Measurements from ENCODE around the gene TUBG2.

Gene TUBG2

DNA sequence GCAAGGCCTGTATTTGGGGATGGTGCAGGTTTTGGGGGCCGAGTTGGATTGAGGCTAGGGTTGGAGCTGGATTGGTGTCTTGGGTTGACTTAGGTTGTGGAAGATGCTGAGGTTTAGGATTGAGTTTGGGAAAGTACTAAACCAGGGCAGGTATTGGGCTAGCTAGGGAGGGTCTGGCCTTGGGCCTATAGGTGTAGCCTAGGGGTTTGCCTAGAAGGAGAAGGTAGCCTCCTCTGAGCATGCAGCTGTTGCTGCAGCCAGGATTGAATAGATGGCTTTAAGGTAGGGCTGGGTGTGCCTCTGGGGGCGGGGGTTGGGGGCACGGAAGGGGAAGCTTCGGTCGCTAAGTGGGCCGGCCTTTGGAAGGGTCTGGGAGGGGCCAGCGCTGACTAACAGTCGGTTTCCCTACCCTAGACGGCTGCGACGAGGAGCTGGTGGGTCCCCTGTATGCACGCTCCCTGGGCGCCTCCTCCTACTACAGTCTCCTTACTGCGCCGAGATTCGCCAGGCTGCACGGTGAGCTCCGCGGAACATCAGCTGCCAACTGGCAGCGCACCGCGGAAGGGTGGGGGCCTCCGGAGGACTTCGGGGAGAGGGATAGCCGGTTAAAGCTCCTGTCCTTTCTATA, 24.4 kb downstream of the TUBG2 start:
- Histone ChIP-seq H3K4me3 (ENCODE audit: insufficient read depth, low read length, poor library complexity, severe bottlenecking) (no peak overlapping the region), H3K79me2 (ENCODE audit: insufficient read depth, low read length) (no peaks in the 10 kb centered on the region), H3K9ac (ENCODE audit: low read length) (no peak overlapping the region), H3K36me3 (ENCODE audit: low read length) (no peaks in the 10 kb centered on the region), H3F3A (ENCODE audit: insufficient read depth) (peaks cover 9% of the 10 kb centered on the region; the same call in 1 of the 2 replicates), H3K9me3 (ENCODE audit: insufficient read depth, low read length) (no peaks in the 10 kb centered on the region), H2AFZ (ENCODE audit: low read depth, low read length, severe bottlenecking) (no peak overlapping the region), H3K27ac (ENCODE audit: low read depth, low read length) (no peak overlapping the region), H3K9me2 (replicated peaks; ENCODE audit: insufficient read depth, low read length) (no peaks in the 10 kb centered on the region), H3K4me2 (ENCODE audit: low read depth, low read length, poor library complexity, severe bottlenecking) (no peak overlapping the region), H3K27me3 (ENCODE audit: low read length) (no peaks in the 10 kb centered on the region), H4K20me1 (ENCODE audit: low read depth, low read length) (no peaks in the 10 kb centered on the region)
- TF ChIP-seq EZH2phosphoT487 (conservative IDR thresholded peaks at IDR 0.05; ENCODE audit: low read length): no peak
- TF ChIP-seq, protein P1, sequence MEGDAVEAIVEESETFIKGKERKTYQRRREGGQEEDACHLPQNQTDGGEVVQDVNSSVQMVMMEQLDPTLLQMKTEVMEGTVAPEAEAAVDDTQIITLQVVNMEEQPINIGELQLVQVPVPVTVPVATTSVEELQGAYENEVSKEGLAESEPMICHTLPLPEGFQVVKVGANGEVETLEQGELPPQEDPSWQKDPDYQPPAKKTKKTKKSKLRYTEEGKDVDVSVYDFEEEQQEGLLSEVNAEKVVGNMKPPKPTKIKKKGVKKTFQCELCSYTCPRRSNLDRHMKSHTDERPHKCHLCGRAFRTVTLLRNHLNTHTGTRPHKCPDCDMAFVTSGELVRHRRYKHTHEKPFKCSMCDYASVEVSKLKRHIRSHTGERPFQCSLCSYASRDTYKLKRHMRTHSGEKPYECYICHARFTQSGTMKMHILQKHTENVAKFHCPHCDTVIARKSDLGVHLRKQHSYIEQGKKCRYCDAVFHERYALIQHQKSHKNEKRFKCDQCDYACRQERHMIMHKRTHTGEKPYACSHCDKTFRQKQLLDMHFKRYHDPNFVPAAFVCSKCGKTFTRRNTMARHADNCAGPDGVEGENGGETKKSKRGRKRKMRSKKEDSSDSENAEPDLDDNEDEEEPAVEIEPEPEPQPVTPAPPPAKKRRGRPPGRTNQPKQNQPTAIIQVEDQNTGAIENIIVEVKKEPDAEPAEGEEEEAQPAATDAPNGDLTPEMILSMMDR (IDR thresholded peaks at IDR 0.05; ENCODE audit: insufficient read depth, low read length, poor library complexity, severe bottlenecking): no peak

DNA sequence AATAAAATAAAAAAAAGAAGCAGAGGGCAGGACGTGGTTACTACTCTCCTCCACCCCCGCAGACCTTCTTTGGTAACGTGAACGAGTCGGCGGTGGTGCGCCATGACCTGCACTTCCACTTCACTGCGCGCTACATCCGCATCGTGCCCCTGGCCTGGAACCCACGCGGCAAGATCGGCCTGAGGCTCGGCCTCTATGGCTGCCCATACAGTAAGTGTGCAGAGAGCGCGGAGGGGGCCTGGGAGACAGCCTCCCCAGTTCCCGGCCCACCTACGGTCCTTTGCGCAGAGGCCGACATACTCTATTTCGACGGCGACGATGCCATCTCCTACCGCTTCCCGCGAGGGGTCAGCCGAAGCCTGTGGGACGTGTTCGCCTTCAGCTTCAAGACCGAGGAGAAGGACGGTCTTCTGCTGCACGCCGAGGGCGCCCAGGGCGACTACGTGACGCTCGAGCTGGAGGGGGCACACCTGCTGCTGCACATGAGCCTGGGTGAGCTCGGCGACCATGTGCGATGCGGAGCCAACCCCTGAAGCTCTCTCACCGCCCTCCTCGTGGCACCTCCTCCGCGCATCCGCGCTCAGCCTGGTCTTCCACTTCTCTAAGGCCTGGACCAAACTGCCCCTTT, 26.0 kb downstream of the TUBG2 start:
- H3K9me2 ChIP-seq (replicated peaks; ENCODE audit: insufficient read depth, low read length): no peaks in the 10 kb centered on the region
- no peaks in the 10 kb centered on the region for H3K9me3 ChIP-seq (ENCODE audit: insufficient read depth, low read length)
- no peaks in the 10 kb centered on the region for H4K20me1 ChIP-seq (ENCODE audit: low read depth, low read length)
- no peak overlapping the region for H3K4me2 ChIP-seq (ENCODE audit: low read depth, low read length, poor library complexity, severe bottlenecking)
- no peaks in the 10 kb centered on the region for H3K27me3 ChIP-seq (ENCODE audit: low read length)
- no peak overlapping the region for H3K27ac ChIP-seq (ENCODE audit: low read depth, low read length)
- H3K36me3 ChIP-seq (ENCODE audit: low read length): no peaks in the 10 kb centered on the region
- no peak for TF ChIP-seq EZH2phosphoT487 (conservative IDR thresholded peaks at IDR 0.05; ENCODE audit: low read length)
- TF ChIP-seq, protein P1 (IDR thresholded peaks at IDR 0.05; ENCODE audit: insufficient read depth, low read length, poor library complexity, severe bottlenecking): no peak
- H3K9ac ChIP-seq (ENCODE audit: low read length): no peak overlapping the region
- no peaks in the 10 kb centered on the region for H3F3A ChIP-seq (ENCODE audit: insufficient read depth)
- no peaks in the 10 kb centered on the region for H3K79me2 ChIP-seq (ENCODE audit: insufficient read depth, low read length)
- no peak overlapping the region for H2AFZ ChIP-seq (ENCODE audit: low read depth, low read length, severe bottlenecking)
- no peak overlapping the region for H3K4me3 ChIP-seq (ENCODE audit: insufficient read depth, low read length, poor library complexity, severe bottlenecking)

DNA sequence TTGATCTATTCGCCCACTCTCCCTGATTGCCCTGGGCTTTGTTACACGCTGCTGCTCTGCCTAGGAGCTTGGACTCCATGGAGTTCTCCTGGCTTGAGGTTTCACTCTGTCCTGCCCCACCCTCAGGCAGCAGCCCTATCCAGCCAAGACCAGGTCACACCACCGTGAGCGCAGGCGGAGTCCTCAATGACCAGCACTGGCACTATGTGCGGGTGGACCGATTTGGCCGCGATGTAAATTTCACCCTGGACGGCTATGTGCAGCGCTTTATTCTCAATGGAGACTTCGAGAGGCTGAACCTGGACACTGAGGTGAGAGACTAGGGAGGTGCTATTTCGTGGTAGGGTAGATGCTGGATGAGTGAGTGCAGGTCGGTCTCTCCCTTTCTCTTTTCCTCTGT, 26.7 kb downstream of the TUBG2 start:
- Histone ChIP-seq H3F3A (ENCODE audit: insufficient read depth) (no peaks in the 10 kb centered on the region), H3K79me2 (ENCODE audit: insufficient read depth, low read length) (no peaks in the 10 kb centered on the region), H3K36me3 (ENCODE audit: low read length) (no peaks in the 10 kb centered on the region), H3K27me3 (ENCODE audit: low read length) (no peaks in the 10 kb centered on the region), H3K27ac (ENCODE audit: low read depth, low read length) (no peak overlapping the region), H3K4me3 (ENCODE audit: insufficient read depth, low read length, poor library complexity, severe bottlenecking) (no peak overlapping the region), H3K9me2 (replicated peaks; ENCODE audit: insufficient read depth, low read length) (no peaks in the 10 kb centered on the region), H3K9ac (ENCODE audit: low read length) (no peak overlapping the region), H3K4me2 (ENCODE audit: low read depth, low read length, poor library complexity, severe bottlenecking) (no peak overlapping the region), H4K20me1 (ENCODE audit: low read depth, low read length) (no peaks in the 10 kb centered on the region), H2AFZ (ENCODE audit: low read depth, low read length, severe bottlenecking) (no peak overlapping the region), H3K9me3 (ENCODE audit: insufficient read depth, low read length) (no peaks in the 10 kb centered on the region)
- TF ChIP-seq EZH2phosphoT487 (conservative IDR thresholded peaks at IDR 0.05; ENCODE audit: low read length): no peak
- TF ChIP-seq, protein P1 (IDR thresholded peaks at IDR 0.05; ENCODE audit: insufficient read depth, low read length, poor library complexity, severe bottlenecking): no peak
